CD4-positive, CD25-positive, alpha-beta regulatory T cell (primary cell): ENCODE measurements around the gene STEAP3. TPM values are rescaled to one million over a fixed set of nuclear protein-coding genes. Genes with fewer than 3 reads are reported as not detected.
"Not testable (repeated sequence)": the region's sequence is repeated elsewhere in the genome, so short reads cannot be mapped to it uniquely, and the experiment has no call there.

Source experiments
- ATAC-seq, 2 donors: fragments of 150-1000 bp; cut with Tn5 transposase; one replicate each; pipeline ENCODE4 v1.10.0; 2021; ENCODE audit warnings: low read depth in 2 of 2, moderate number of reproducible peaks in 2 of 2, moderate library complexity in 1 of 2
- DNase-seq, 3 donors: peaks; one replicate each; pipeline versions ENCODE4 v3.0.0 to v3.0.0-alpha.2; 2012 to 2022; ENCODE audit warnings: mixed read lengths in 1 of 3
- H3K27ac ChIP-seq: one replicate; pipeline ENCODE4 v1.7.0; 2013; ENCODE audit warnings: mild to moderate bottlenecking, low read length; ENCODE audit not compliant: insufficient read depth, poor library complexity, severe bottlenecking
- H3K27me3 ChIP-seq: one replicate; pipeline ENCODE4 v1.7.0; 2013; ENCODE audit warnings: low read length; ENCODE audit not compliant: control insufficient read depth, insufficient read depth
- H3K36me3 ChIP-seq: one replicate; pipeline ENCODE4 v1.7.0; 2013; ENCODE audit warnings: mild to moderate bottlenecking, low read length, moderate library complexity; ENCODE audit not compliant: control insufficient read depth, insufficient read depth
- H3K4me1 ChIP-seq: 2 replicates; pipeline ENCODE4 v1.7.0; 2013; ENCODE audit warnings: mild to moderate bottlenecking, low read length; ENCODE audit not compliant: insufficient read depth, control insufficient read depth, poor library complexity, severe bottlenecking
- H3K4me3 ChIP-seq: one replicate; pipeline ENCODE4 v1.7.0; 2013; ENCODE audit warnings: low read depth, mild to moderate bottlenecking, low read length, moderate library complexity
- H3K9me3 ChIP-seq, 2 experiments: 1 replicate in 1 of 2; 2 replicates in 1 of 2; pipeline ENCODE4 v1.7.0; 2013; ENCODE audit warnings: low read length in 2 of 2, mild to moderate bottlenecking in 1 of 2, moderate library complexity in 1 of 2; ENCODE audit not compliant: control insufficient read depth in 2 of 2
- H3K27ac Mint-ChIP-seq, 3 donors: one replicate each; pipeline ENCODE4 v1.8.0; 2020 to 2022; ENCODE audit warnings: mild to moderate bottlenecking in 3 of 3, mixed read lengths in 3 of 3, moderate library complexity in 2 of 3
- H3K27me3 Mint-ChIP-seq: one replicate; pipeline ENCODE4 v1.8.0; 2022; ENCODE audit warnings: mild to moderate bottlenecking, mixed read lengths
- H3K36me3 Mint-ChIP-seq: one replicate; pipeline ENCODE4 v1.8.0; 2020; ENCODE audit warnings: mixed read lengths
- H3K4me1 Mint-ChIP-seq, 4 donors: one replicate each; pipeline ENCODE4 v1.8.0; 2020 to 2022; ENCODE audit warnings: mixed read lengths in 4 of 4, mild to moderate bottlenecking in 1 of 4
- H3K4me3 Mint-ChIP-seq, 4 donors: one replicate each; pipeline ENCODE4 v1.8.0; 2020 to 2022; ENCODE audit warnings: mild to moderate bottlenecking in 4 of 4, mixed read lengths in 4 of 4, moderate library complexity in 3 of 4
- H3K9me3 Mint-ChIP-seq, 7 donors: one replicate each; pipeline ENCODE4 v1.8.0; 2020 to 2022; ENCODE audit warnings: mixed read lengths in 7 of 7, mild to moderate bottlenecking in 3 of 7, moderate library complexity in 2 of 7
- polyA plus RNA-seq, 4 donors: library from polyadenylated mRNA; unstranded; fragments of 300-500 nt; fragmentation: Illumina TruSeq; gene quantifications; one replicate each; pipeline ENCODE4 v1.2.3, GENCODE V29; 2021
- total RNA-seq: library from RNA; stranded (reverse); gene quantifications from one replicate; pipeline ENCODE4 v1.2.3, GENCODE V29; 2022

STEAP3 gene
- total and polyA plus RNA-seq, 5 donors from 2014 or later = not detected

DNA sequence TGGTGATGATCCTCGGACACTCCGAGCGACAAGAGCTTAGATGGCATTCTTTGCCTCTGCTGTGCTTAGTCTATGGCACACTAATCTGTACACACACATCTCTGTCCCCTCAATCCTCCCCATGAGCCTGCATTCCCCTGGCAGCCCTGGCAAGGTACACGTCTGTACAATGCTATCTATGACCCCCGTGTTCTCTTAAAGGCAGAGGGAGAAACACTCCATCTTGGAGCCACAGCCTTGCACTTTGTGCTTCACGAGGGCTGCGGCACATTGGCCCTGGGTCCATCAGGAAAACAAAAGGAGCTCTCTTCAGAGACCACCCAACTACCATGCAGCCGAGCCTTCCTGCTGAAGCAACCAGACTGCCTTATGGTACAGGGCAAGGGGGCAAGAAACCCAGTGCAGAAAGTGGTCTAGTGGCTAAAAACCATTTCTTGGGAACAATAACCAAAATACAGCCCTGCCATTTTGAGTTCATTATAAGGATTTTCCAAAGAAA lies 42.5 kb downstream of the STEAP3 start:
- H3K27me3 ChIP-seq = peaks cover 3% of the 10 kb centered on the region
- ATAC-seq = no peak
- Mint-ChIP-seq H3K4me3 (no peak overlapping the region), H3K4me1 (no peaks in the 10 kb centered on the region), H3K27me3 (peaks cover 20% of the 10 kb centered on the region), H3K9me3 (peaks cover 0 to 1% (median 0%) of the 10 kb centered on the region in 7 donors), H3K27ac (no peak overlapping the region), H3K36me3 (no peaks in the 10 kb centered on the region)
- H3K27ac ChIP-seq = no peak overlapping the region
- H3K36me3 ChIP-seq = no peaks in the 10 kb centered on the region
- H3K9me3 ChIP-seq = no peaks in the 10 kb centered on the region
- no peak overlapping the region for H3K4me3 ChIP-seq
- no peaks in the 10 kb centered on the region for H3K4me1 ChIP-seq
- DNase-seq = no peak

DNA sequence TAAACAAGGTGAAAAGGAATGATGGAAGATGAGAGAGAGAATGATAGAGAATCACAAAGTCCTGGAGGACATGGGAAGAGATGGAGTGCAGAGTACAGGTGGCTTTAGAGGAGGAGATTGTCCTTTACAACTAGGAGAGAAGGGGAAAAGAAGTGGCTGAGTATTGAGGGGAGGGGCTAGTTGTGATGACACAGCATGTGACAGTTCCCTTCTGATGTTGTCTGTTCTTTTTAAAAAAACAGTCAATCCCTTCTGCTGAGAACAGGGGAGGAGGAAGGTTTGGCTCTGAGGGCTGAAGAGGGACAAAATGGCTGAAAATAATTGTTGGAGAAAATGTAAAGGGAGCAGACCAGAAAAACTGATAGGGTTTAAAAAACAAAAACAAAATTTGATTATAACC lies 44.0 kb downstream of the STEAP3 start:
- Mint-ChIP-seq H3K9me3 (peaks cover 0 to 4% (median 0%) of the 10 kb centered on the region in 7 donors), H3K4me3 (no peak overlapping the region), H3K4me1 (no peaks in the 10 kb centered on the region), H3K36me3 (no peaks in the 10 kb centered on the region), H3K27me3 (peaks cover 20% of the 10 kb centered on the region), H3K27ac (no peak overlapping the region)
- no peaks in the 10 kb centered on the region for H3K4me1 ChIP-seq
- no peaks in the 10 kb centered on the region for H3K36me3 ChIP-seq
- H3K4me3 ChIP-seq = no peak overlapping the region
- no peaks in the 10 kb centered on the region for H3K9me3 ChIP-seq
- no peak for DNase-seq
- no peak overlapping the region for H3K27ac ChIP-seq
- peaks cover 3% of the 10 kb centered on the region for H3K27me3 ChIP-seq
- no peak for ATAC-seq

DNA sequence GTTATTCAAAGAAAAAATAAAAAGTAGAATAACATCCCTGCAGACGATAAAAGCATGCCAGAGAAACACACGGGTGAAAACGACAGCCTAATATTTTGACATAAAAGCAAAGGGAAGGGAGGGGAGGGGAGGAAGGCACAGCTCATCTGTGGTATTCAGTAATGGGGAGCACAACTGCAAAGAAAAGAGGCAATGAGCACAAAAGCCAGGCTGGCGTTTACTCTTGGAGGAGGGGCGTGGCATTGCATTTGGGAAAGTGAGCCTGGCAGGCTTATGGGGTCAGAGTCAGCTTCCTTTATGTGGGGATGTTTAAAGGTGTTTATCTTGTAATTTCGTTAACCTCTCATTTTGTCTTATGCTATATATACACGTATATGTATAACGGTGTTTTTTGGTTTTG lies 53.2 kb downstream of the STEAP3 start:
- Mint-ChIP-seq H3K4me1 (no peaks in the 10 kb centered on the region), H3K4me3 (no peak overlapping the region), H3K27ac (no peak overlapping the region), H3K27me3 (no peaks in the 10 kb centered on the region), H3K36me3 (no peaks in the 10 kb centered on the region), H3K9me3 (peaks cover 0 to 3% (median 0%) of the 10 kb centered on the region in 7 donors)
- no peak overlapping the region for H3K27ac ChIP-seq
- no peaks in the 10 kb centered on the region for H3K27me3 ChIP-seq
- H3K9me3 ChIP-seq = no peaks in the 10 kb centered on the region
- H3K4me3 ChIP-seq = no peak overlapping the region
- no peaks in the 10 kb centered on the region for H3K36me3 ChIP-seq
- DNase-seq (no peak), ATAC-seq (no peak)
- H3K4me1 ChIP-seq = no peaks in the 10 kb centered on the region

DNA sequence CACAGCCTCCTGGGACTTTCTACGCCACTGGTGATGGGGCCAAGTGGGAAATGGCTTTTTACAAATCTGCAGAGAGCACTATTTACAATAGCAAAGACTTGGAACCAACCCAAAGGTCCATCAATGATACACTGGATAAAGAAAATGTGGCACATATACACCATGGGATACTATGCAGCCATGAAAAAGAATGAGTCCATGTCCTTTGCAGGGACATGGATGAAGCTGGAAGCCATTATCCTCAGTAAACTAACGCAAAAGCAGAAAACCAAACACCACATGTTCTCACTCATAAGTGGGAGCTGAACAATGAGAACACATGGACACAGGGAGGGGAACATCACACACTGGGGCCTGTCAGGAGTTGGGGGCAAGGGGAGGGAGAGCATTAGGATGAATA lies 54.8 kb downstream of the STEAP3 start:
- not testable (repeated sequence) for H3K27me3 Mint-ChIP-seq, H3K27ac Mint-ChIP-seq, H3K27me3 ChIP-seq, H3K4me3 Mint-ChIP-seq, H3K9me3 Mint-ChIP-seq, H3K9me3 ChIP-seq, H3K4me1 ChIP-seq, H3K4me1 Mint-ChIP-seq, H3K36me3 ChIP-seq, ATAC-seq, H3K27ac ChIP-seq, H3K4me3 ChIP-seq, H3K36me3 Mint-ChIP-seq, DNase-seq

DNA sequence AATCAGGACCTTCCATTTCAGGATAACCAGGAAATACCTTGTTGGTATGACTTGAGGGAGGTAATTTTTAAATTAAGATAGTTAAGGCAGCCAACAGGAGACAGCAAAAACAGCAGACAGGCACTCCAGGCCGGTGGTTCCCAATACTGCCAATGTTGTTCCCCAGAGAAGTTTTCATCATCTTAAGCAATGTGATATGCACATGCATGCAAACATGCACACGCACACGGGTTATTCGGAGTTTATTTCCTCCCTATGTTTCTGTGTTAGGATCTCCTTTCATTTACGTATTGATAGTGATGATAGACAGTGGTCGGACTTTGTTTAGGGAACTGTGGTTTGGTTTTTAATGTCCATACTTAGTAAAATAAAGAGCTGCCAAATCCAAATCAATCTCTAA lies 55.3 kb downstream of the STEAP3 start:
- Histone ChIP-seq H3K4me3 (no peak overlapping the region), H3K27me3 (no peaks in the 10 kb centered on the region), H3K36me3 (no peaks in the 10 kb centered on the region), H3K9me3 (no peaks in the 10 kb centered on the region), H3K4me1 (no peaks in the 10 kb centered on the region), H3K27ac (no peak overlapping the region)
- no peak overlapping the region for H3K27ac Mint-ChIP-seq
- no peaks in the 10 kb centered on the region for H3K4me1 Mint-ChIP-seq
- no peaks in the 10 kb centered on the region for H3K36me3 Mint-ChIP-seq
- DNase-seq (no peak), ATAC-seq (no peak)
- no peaks in the 10 kb centered on the region for H3K9me3 Mint-ChIP-seq
- no peaks in the 10 kb centered on the region for H3K27me3 Mint-ChIP-seq
- no peak overlapping the region for H3K4me3 Mint-ChIP-seq

DNA sequence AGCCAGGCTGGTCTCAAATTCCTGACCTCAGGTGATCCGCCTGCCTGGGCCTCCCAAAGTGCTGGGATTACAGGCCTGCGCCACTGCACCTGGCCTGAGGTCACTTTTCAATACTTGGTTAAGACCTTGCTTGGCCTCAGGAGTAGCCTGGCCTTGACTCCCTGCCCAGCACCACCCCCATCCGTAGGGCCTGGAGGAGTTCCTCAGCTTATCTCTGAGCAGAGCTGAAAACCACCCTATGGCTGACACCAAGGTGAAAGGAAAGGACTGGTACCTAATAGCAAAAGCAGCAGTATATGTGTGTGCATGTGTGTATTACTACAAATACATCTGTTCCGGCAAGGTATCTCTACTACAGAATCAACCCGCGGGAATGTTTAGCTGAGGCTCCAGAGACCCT lies 56.0 kb downstream of the STEAP3 start:
- no peaks in the 10 kb centered on the region for H3K4me1 Mint-ChIP-seq
- no peaks in the 10 kb centered on the region for H3K9me3 ChIP-seq
- no peaks in the 10 kb centered on the region for H3K27me3 ChIP-seq
- H3K36me3 Mint-ChIP-seq = no peaks in the 10 kb centered on the region
- no peak overlapping the region for H3K27ac Mint-ChIP-seq
- H3K4me1 ChIP-seq = no peaks in the 10 kb centered on the region
- no peaks in the 10 kb centered on the region for H3K27me3 Mint-ChIP-seq
- H3K36me3 ChIP-seq = no peaks in the 10 kb centered on the region
- DNase-seq (no peak), ATAC-seq (no peak)
- H3K4me3 ChIP-seq = no peak overlapping the region
- H3K9me3 Mint-ChIP-seq = no peaks in the 10 kb centered on the region
- no peak overlapping the region for H3K4me3 Mint-ChIP-seq
- H3K27ac ChIP-seq = no peak overlapping the region

DNA sequence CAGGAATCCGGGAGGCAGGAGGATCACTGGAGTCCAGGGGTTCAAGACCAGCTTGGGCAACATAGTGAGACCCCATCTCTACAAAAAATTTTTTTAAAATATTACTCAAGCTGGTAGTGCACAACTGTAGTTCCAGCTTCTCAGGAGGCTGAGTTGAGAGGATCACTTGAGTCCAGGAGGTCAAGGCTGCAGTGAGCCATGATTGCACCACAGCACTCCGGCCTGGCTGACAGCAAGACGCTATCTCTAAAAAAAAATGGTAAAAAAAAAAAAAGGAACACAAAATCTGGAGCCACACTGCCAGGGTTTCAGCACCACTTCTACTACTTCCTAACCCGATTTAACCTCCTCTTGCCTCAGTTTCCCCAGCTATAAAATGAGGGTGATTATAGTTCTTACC lies 57.0 kb downstream of the STEAP3 start:
- no peaks in the 10 kb centered on the region for H3K27me3 Mint-ChIP-seq
- Histone ChIP-seq H3K4me3 (no peak overlapping the region), H3K9me3 (no peaks in the 10 kb centered on the region), H3K4me1 (no peaks in the 10 kb centered on the region), H3K27me3 (no peaks in the 10 kb centered on the region), H3K36me3 (no peaks in the 10 kb centered on the region), H3K27ac (no peak overlapping the region)
- H3K4me1 Mint-ChIP-seq = no peaks in the 10 kb centered on the region
- DNase-seq (no peak), ATAC-seq (no peak)
- H3K36me3 Mint-ChIP-seq = peaks cover 4% of the 10 kb centered on the region
- no peaks in the 10 kb centered on the region for H3K9me3 Mint-ChIP-seq
- H3K27ac Mint-ChIP-seq = no peak overlapping the region
- no peak overlapping the region for H3K4me3 Mint-ChIP-seq

DNA sequence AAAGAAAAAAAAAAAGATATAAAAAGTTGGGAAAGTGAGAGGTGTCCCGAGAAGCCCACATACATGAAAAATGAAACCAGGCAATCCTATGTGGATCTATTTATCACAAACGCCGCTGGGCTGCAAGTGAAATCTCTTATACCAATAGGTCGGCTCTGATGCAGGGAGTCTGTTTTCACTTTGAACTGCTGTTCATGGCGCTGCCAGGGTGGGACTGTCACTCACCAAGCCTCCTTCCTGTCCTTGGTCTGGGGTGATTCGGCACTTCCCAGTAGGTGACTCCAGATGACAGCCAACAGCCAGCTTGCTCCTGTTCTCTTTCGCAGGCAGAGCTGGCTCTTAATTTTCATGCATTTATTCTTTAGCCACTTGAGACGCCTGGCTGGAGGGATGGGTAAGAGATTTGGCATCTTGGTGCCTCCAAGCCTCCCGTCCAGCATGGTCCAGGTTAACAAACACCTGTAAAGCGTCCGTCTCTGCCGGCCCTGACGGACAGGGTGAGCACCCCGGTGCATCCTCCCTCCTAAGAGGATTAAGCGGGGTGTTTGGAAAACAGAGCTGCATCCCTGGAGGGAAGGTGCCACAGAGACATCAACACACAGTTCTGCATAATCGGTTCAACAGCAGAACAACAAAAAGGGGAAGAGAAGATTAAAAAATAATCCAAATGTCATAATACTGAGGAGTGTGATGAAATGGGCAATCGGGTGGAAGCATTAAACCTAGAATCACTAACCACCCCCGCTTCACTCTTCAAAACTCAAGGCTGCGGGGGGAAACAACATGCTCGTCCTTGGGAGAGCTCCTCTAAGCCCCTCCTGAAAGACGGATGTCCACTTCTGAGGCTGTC lies 58.7 kb downstream of the STEAP3 start:
- Histone ChIP-seq H3K4me3 (no peak overlapping the region), H3K36me3 (no peaks in the 10 kb centered on the region), H3K9me3 (no peaks in the 10 kb centered on the region), H3K27ac (no peak overlapping the region), H3K4me1 (no peaks in the 10 kb centered on the region), H3K27me3 (no peaks in the 10 kb centered on the region)
- Mint-ChIP-seq H3K9me3 (no peaks in the 10 kb centered on the region), H3K4me1 (no peaks in the 10 kb centered on the region), H3K27me3 (no peaks in the 10 kb centered on the region), H3K36me3 (peaks cover 12% of the 10 kb centered on the region), H3K4me3 (no peak overlapping the region), H3K27ac (no peak overlapping the region)
- ATAC-seq (no peak), DNase-seq (no peak)
